ENCODE results near the gene TMBIM1. TPM values are rescaled to one million over a fixed set of nuclear protein-coding genes. Genes with fewer than 3 reads are reported as not detected.

TMBIM1 gene
- total and polyA plus RNA-seq, 9 of the 15 experiments (the other 6 are each of a cell fraction or from before 2014, with no cell fraction given) = 14.2 to 105 (median 47.0) TPM

GRCh38 chr2:218229239-218229638, 63.1 kb downstream of the TMBIM1 start (continued):
- TF ChIP-seq ZHX1 (conservative IDR thresholded peaks at IDR 0.05; ENCODE audit: low read length) (no peak), DPF2 (IDR thresholded peaks at IDR 0.05) (no peak)

- no peaks in the 10 kb centered on the region for H4K20me1 ChIP-seq (replicated peaks; ENCODE audit: control insufficient read depth, insufficient read depth, low read length)
- H3K27ac ChIP-seq (ENCODE audit: extremely low read depth, low read depth, low read length) = no peak overlapping the region; the same call in 2 of the 3 replicates
Observed at GRCh38 chr2:218228366-218229090, 63.8 kb downstream of the TMBIM1 start.

More at GRCh38 chr2:218228366-218229090, 63.8 kb downstream of the TMBIM1 start:
- Histone ChIP-seq H3K9ac (ENCODE audit: insufficient read depth in 1 of 2, low read depth in 2 of 2, low read length in 2 of 2) (no peak overlapping the region), H3K27me3 (ENCODE audit: control insufficient read depth in 2 of 2, insufficient read depth in 2 of 2, low read length in 2 of 2) (no peaks in the 10 kb centered on the region), H2AFZ (ENCODE audit: low read depth, low read length) (no peak overlapping the region), H3K79me2 (ENCODE audit: control insufficient read depth, insufficient read depth, low read length) (peaks cover 5% of the 10 kb centered on the region; the same call in 2 of the 3 replicates), H3K4me3 (no peak overlapping the region), H3K4me1 (replicated peaks in 1 of 2; ENCODE audit: control insufficient read depth in 2 of 2, insufficient read depth in 2 of 2, low read length in 2 of 2) (no peaks in the 10 kb centered on the region; a peak in 1 of 5 replicates), H3K36me3 (ENCODE audit: control insufficient read depth, insufficient read depth, low read length) (peaks cover 72% of the 10 kb centered on the region), H3K4me2 (ENCODE audit: insufficient read depth, low read length) (no peak overlapping the region), H3K9me3 (replicated peaks; ENCODE audit: control insufficient read depth, insufficient read depth, low read depth, low read length) (no peaks in the 10 kb centered on the region), H3K9me1 (ENCODE audit: control insufficient read depth, insufficient read depth, low read length) (no peaks in the 10 kb centered on the region)
- ATAC-seq = no peak
- in situ Hi-C loops (cut with MboI) = no loop called here
- peak; percentile 32 for FAIRE-seq
- ChIA-PET CTCF (ENCODE audit: low intra/inter-chr PET ratio) (no interaction called here), POLR2A (interaction anchor here (0.7 to 1.5 kb wide), 3 partner anchors 16 to 42 kb away, joined by 3 read pairs; partner anchors contain the start of gene PNKD)
- no peak for DNase-seq (ENCODE audit: extremely low read depth in 1 of 4, low spot score in 3 of 4)
- WGBS (ENCODE audit: insufficient coverage, low coverage, missing lambda C conversion rate) = 91% methylated on average over 6 of the region's 6 CpGs
- no TSS peak for BruUV-seq (replicated peaks)
- intact Hi-C loops (cut with micrococcal nuclease) = no loop called here
- no peak for TF ChIP-seq HDAC2 (IDR thresholded peaks at IDR 0.05)
- peak; percentile 92 for TF ChIP-seq CEBPB (tag; IDR thresholded peaks at IDR 0.05)
- TF ChIP-seq CEBPG (CRISPR knock-in tag; IDR thresholded peaks at IDR 0.05) = 0 out of 2 replicates have a peak, but pooled peaks have one; percentile 16
- TF ChIP-seq CEBPG (tag; conservative IDR thresholded peaks at IDR 0.05 in 1 of 2, IDR thresholded peaks at IDR 0.05 in 1 of 2) = peak; percentile 83 to 96
- 0 out of 2 replicates have a peak, but pooled peaks have one; percentile 19 for TF ChIP-seq ZNF316 (IDR thresholded peaks at IDR 0.05)
- TF ChIP-seq HDGF (IDR thresholded peaks at IDR 0.05) = no peak
- no peak for TF ChIP-seq DPF2 (IDR thresholded peaks at IDR 0.05)
- TF ChIP-seq PRDM10 (IDR thresholded peaks at IDR 0.05; ENCODE audit: partially characterized antibody) = no peak
